PC-9 (cell line): ENCODE measurements around the gene BPIFA1. TPM values are rescaled to one million over a fixed set of nuclear protein-coding genes. Genes with fewer than 3 reads are reported as not detected.
A peak's percentile ranks its signal among the peaks of the same experiment; 100 is the strongest.

Experiments
- BruUV-seq: library from RNA; stranded (reverse); fragments of 400-500 nt; replicated peaks from 2 replicates; lab custom pipeline; 2021; lab: Mats Ljungman, UMichigan
- CTCF ChIA-PET: fragments of 300-600 bp; sonication (Branson Sonifier 250); formaldehyde crosslinking; loops from one replicate; lab custom pipeline; 2022; ENCODE audit warnings: antibody characterized with exemption; lab: Charles Lee
- POLR2A ChIA-PET: fragments of 300-600 bp; sonication (Branson Sonifier 250); formaldehyde crosslinking; loops from one replicate; lab custom pipeline; 2022; ENCODE audit warnings: antibody characterized with exemption; ENCODE audit not compliant: unreplicated experiment; lab: Charles Lee
- DNase-seq, 2 experiments: peaks; one replicate each; pipeline versions ENCODE4 v3.0.0 to v3.0.0-alpha.2; 2015 to 2022; ENCODE audit warnings: mixed read lengths in 1 of 2
- H2AFZ ChIP-seq: fragments of 200-600 bp; sonication (generic); 2 replicates; pipeline ENCODE4 v1.8.1; 2017; ENCODE audit warnings: antibody characterized with exemption
- H3F3A ChIP-seq: fragments of 200-600 bp; sonication (generic); 2 replicates; pipeline ENCODE4 v1.8.1; 2017; ENCODE audit warnings: antibody characterized with exemption, mild to moderate bottlenecking, low read depth; ENCODE audit not compliant: insufficient read depth
- H3K27ac ChIP-seq: fragments of 200-600 bp; sonication (generic); 2 replicates; pipeline ENCODE4 v1.6.1; 2016; ENCODE audit warnings: mixed run types
- H3K27me3 ChIP-seq: fragments of 200-600 bp; sonication (generic); 2 replicates; pipeline ENCODE4 v1.6.1; 2016; ENCODE audit warnings: low read depth, mixed run types; ENCODE audit not compliant: insufficient read depth
- H3K36me3 ChIP-seq: fragments of 200-600 bp; sonication (generic); 2 replicates; pipeline ENCODE4 v1.6.1; 2016; ENCODE audit warnings: low read depth, mixed run types
- H3K4me1 ChIP-seq: fragments of 200-600 bp; sonication (generic); replicated peaks from 2 replicates; pipeline ENCODE4 v1.6.1; 2016; ENCODE audit warnings: mixed run types; ENCODE audit not compliant: insufficient read depth
- H3K4me2 ChIP-seq: fragments of 200-600 bp; sonication (generic); 2 replicates; pipeline ENCODE4 v1.6.1; 2017; ENCODE audit warnings: mixed run types
- H3K4me3 ChIP-seq: fragments of 200-600 bp; sonication (generic); 2 replicates; pipeline ENCODE4 v1.6.1; 2016; ENCODE audit warnings: mixed run types
- H3K79me2 ChIP-seq: fragments of 200-600 bp; sonication (generic); 2 replicates; pipeline ENCODE4 v1.6.1; 2017; ENCODE audit warnings: low read depth, mixed run types
- H3K9me2 ChIP-seq: fragments of 200-600 bp; sonication (generic); 2 replicates; pipeline ENCODE4 v1.8.1; 2017; ENCODE audit warnings: mild to moderate bottlenecking; ENCODE audit not compliant: insufficient read depth
- H3K9me3 ChIP-seq: fragments of 200-600 bp; sonication (generic); 2 replicates; pipeline ENCODE4 v1.8.1; 2016; ENCODE audit warnings: low read depth; ENCODE audit not compliant: insufficient read depth
- H4K20me1 ChIP-seq: fragments of 200-600 bp; sonication (generic); 2 replicates; pipeline ENCODE4 v1.8.1; 2017; ENCODE audit not compliant: insufficient read depth
- CTCF ChIP-seq: fragments of 200-600 bp; sonication (generic); conservative IDR thresholded peaks from 2 replicates; pipeline ENCODE4 v1.6.1; 2017; ENCODE audit warnings: mixed run types, antibody characterized with exemption, mild to moderate bottlenecking, moderate library complexity
- EZH2 ChIP-seq: fragments of 200-600 bp; sonication (generic); IDR thresholded peaks from 2 replicates; pipeline ENCODE4 v1.8.0; 2017; ENCODE audit warnings: antibody characterized with exemption, low read depth
- intact Hi-C: fragments of 100-400 bp; cut with micrococcal nuclease; formaldehyde crosslinking; loops from one replicate; pipeline ENCODE4 v1.10.0; 2022; ENCODE audit not compliant: unreplicated experiment
- total RNA-seq: library from RNA; stranded (reverse); gene quantifications from 2 replicates; pipeline ENCODE4 v1.2.3, GENCODE V29; 2021

The BPIFA1 gene
- total RNA-seq, 1 experiment from 2014 or later: not detected

- Histone ChIP-seq H3K36me3 (no peaks in the 10 kb centered on the region), H3K9me2 (no peaks in the 10 kb centered on the region; the same call in 1 of the 2 replicates), H3K27me3 (peaks cover 33% of the 10 kb centered on the region), H3K4me3 (no peak overlapping the region), H4K20me1 (no peaks in the 10 kb centered on the region), H3F3A (no peaks in the 10 kb centered on the region), H3K4me2 (no peak overlapping the region), H3K9me3 (no peaks in the 10 kb centered on the region), H2AFZ (no peak overlapping the region), H3K4me1 (no peaks in the 10 kb centered on the region), H3K79me2 (no peaks in the 10 kb centered on the region), H3K27ac (no peak overlapping the region)
- peak; percentile 35 to 57 for DNase-seq
- no TSS peak for BruUV-seq
- TF ChIP-seq EZH2 (no peak), CTCF (no peak)
- CTCF ChIA-PET: no interaction called here
- POLR2A ChIA-PET: no interaction called here
- intact Hi-C loops: loop anchor here (5.0 kb wide), 1 partner anchor 83 kb away; no protein-coding TSS in a partner anchor
Measured at GRCh38 chr20:33209789-33210188, 26.0 kb upstream of the BPIFA1 start.

GRCh38 chr20:33210371-33210770 is 25.4 kb upstream of the BPIFA1 start:
- POLR2A ChIA-PET: no interaction called here
- Histone ChIP-seq H2AFZ (no peak overlapping the region), H3K27me3 (peaks cover 33% of the 10 kb centered on the region), H3K79me2 (no peaks in the 10 kb centered on the region), H3K9me3 (no peaks in the 10 kb centered on the region), H3K4me3 (no peak overlapping the region), H3K27ac (no peak overlapping the region), H3K9me2 (no peaks in the 10 kb centered on the region; the same call in 1 of the 2 replicates), H3K4me2 (no peak overlapping the region), H3F3A (no peaks in the 10 kb centered on the region), H4K20me1 (no peaks in the 10 kb centered on the region), H3K36me3 (no peaks in the 10 kb centered on the region), H3K4me1 (no peaks in the 10 kb centered on the region)
- CTCF ChIA-PET: no interaction called here
- TF ChIP-seq EZH2: no peak
- TF ChIP-seq CTCF: no peak
- BruUV-seq: no TSS peak
- intact Hi-C loops: loop anchor here (5.0 kb wide), 1 partner anchor 82 kb away; no protein-coding TSS in a partner anchor
- peak in 1 of 2 experiments; percentile 20 for DNase-seq

GRCh38 chr20:33211817-33212424 is 23.9 kb upstream of the BPIFA1 start:
- Histone ChIP-seq H3K4me3 (no peak overlapping the region), H3K27me3 (peaks cover 23% of the 10 kb centered on the region), H3K4me2 (no peak overlapping the region), H3K27ac (no peak overlapping the region), H3K9me3 (no peaks in the 10 kb centered on the region), H4K20me1 (no peaks in the 10 kb centered on the region), H2AFZ (no peak overlapping the region), H3F3A (no peaks in the 10 kb centered on the region), H3K9me2 (no peaks in the 10 kb centered on the region; the same call in 1 of the 2 replicates), H3K4me1 (no peaks in the 10 kb centered on the region), H3K36me3 (no peaks in the 10 kb centered on the region), H3K79me2 (no peaks in the 10 kb centered on the region)
- intact Hi-C loops: loop anchor here (1.0 to 5.0 kb wide), 3 partner anchors 80 to 309 kb away; no protein-coding TSS in a partner anchor
- CTCF ChIA-PET: no interaction called here
- TF ChIP-seq EZH2 (no peak), CTCF (peak; percentile 70)
- POLR2A ChIA-PET: no interaction called here
- peak; percentile 38 to 74 for DNase-seq
- BruUV-seq: no TSS peak
